GM18909 (cell line): ENCODE data around the gene YAF2.

Experiments
- ATAC-seq: cut with Tn5 transposase; IDR thresholded peaks from one replicate; pipeline ENCODE4 v1.9.1; 2021; ENCODE audit warnings: mild to moderate bottlenecking; ENCODE audit not compliant: unreplicated experiment, poor library complexity

Gene YAF2

DNA sequence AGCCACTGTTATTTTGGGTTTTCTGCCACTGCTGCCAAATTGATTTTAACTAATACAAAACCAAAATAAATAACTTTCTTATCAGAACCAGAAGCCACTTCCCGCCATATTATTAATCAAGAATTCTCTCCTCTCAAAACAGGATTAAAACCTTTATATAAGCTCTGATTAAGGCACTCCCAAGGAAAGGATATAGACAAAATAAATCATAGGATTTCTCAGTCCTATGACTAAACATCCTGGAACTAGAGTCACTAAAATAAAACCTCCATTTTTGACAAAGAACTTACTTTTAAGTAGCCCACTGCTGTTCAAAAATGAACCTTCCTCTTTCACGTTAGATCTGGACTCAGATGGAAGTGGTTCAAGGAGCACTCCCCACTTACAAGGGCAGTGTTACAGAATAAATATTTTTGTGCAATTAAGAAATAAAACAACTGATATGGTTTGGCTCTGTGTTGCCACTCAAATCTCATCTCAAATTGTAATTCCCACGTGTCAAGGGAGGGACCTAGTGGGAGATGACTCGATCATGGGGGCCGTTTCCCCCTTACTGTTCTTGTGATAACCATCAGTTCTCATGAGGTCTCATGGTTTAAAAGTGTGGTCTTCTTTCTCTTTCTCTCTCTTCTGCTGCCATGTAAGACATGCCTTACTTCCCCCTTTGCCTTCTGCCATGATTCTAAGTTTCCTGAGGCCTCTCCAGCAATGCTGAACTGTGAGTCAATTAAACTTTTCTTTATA lies 119.7 kb downstream of the YAF2 start:
- no peak for ATAC-seq

DNA sequence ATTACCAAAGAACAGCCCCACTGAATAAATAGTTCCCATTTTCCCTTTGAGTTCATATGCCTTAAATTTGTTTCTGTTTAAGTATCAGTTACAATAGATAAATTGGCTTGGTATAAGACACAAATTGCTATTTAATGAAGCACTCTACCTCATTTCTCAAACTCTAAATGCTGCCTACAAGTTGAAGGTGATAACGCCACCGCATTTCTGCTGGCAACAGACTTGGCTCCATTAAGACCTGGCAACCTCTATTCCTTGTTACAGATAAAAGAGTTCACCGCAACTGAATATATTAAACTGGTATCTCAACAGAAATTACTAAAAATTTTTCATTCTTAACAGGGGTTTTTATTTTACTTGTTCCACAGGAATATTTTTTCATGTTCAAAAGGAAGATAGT lies 129.0 kb downstream of the YAF2 start:
- ATAC-seq, result no peak
